H1 (cell line): ENCODE measurements around the gene SCFD1.

Experiments used
- BACH1 ChIP-seq: IDR thresholded peaks from 2 replicates; pipeline ENCODE4 v1.6.1; 2012; ENCODE audit warnings: low read length, improper control_type of control experiment
- CTCF ChIP-seq, 3 experiments: IDR thresholded peaks; 1 replicate in 2 of 3; 2 replicates in 1 of 3; pipeline versions ENCODE4 v1.5.1 to v1.6.1; 2011; ENCODE audit warnings: low read length in 3 of 3, mild to moderate bottlenecking in 3 of 3, inconsistent platforms in 2 of 3, low read depth in 1 of 3, moderate library complexity in 1 of 3; ENCODE audit not compliant: insufficient read depth in 1 of 3; ENCODE audit errors: control extremely low read depth in 1 of 3
- EP300 ChIP-seq, 2 experiments: IDR thresholded peaks; 1 replicate in 1 of 2; 2 replicates in 1 of 2; pipeline ENCODE4 v1.6.1; 2011 to 2012; ENCODE audit warnings: low read depth in 2 of 2, low read length in 2 of 2, mild to moderate bottlenecking in 2 of 2, borderline replicate concordance in 1 of 2, inconsistent platforms in 1 of 2, moderate library complexity in 1 of 2
- EZH2 ChIP-seq: fragments of 200-600 bp; sonication (generic); IDR thresholded peaks from 2 replicates; pipeline ENCODE4 v1.7.1; 2012; ENCODE audit warnings: low read depth, mild to moderate bottlenecking, moderate library complexity, low read length, inconsistent platforms; ENCODE audit not compliant: severe bottlenecking
- MAFK ChIP-seq: IDR thresholded peaks from 2 replicates; pipeline ENCODE4 v1.6.1; 2012; ENCODE audit warnings: low read depth, mild to moderate bottlenecking, improper control_type of control experiment, low read length
- RXRA ChIP-seq: IDR thresholded peaks from 2 replicates; pipeline ENCODE4 v1.6.1; 2011; ENCODE audit warnings: low read depth, mild to moderate bottlenecking, low read length, moderate library complexity; ENCODE audit not compliant: insufficient read depth
- SIN3A ChIP-seq, 2 experiments: IDR thresholded peaks in 1 of 2; conservative IDR thresholded peaks in 1 of 2; 2 replicates each; pipeline ENCODE4 v1.6.1; 2011 to 2012; ENCODE audit warnings: low read length in 2 of 2, improper control_type of control experiment in 1 of 2, low read depth in 1 of 2, mild to moderate bottlenecking in 1 of 2
- TAF1 ChIP-seq: IDR thresholded peaks from 2 replicates; pipeline ENCODE4 v1.6.1; 2011; ENCODE audit warnings: mild to moderate bottlenecking, low read depth, low read length
- TEAD4 ChIP-seq: IDR thresholded peaks from 2 replicates; pipeline ENCODE4 v1.6.1; 2012; ENCODE audit warnings: low read depth, low read length, inconsistent platforms, mixed read lengths

GRCh38 chr14:30587141-30587540 is 35.0 kb upstream of the SCFD1 start:
- TF ChIP-seq RXRA (no peak), CTCF (IDR thresholded peaks at IDR 0.05; ENCODE audit: control extremely low read depth in 1 of 3, insufficient read depth in 1 of 3, low read depth in 1 of 3, low read length in 3 of 3) (no peak), TAF1 (no peak), SIN3A (conservative IDR thresholded peaks at IDR 0.05 in 1 of 2, IDR thresholded peaks at IDR 0.05 in 1 of 2; ENCODE audit: low read depth in 1 of 2, low read length in 2 of 2) (no peak), EP300 (IDR thresholded peaks at IDR 0.05; ENCODE audit: borderline replicate concordance in 1 of 2, low read depth in 2 of 2, low read length in 2 of 2) (no peak), TEAD4 (no peak), MAFK (no peak), EZH2 (no peak), BACH1 (no peak)
